Effector memory CD4-positive, alpha-beta T cell (primary cell): ENCODE measurements around the gene SUGCT.

ENCODE experiments used
- DNase-seq, 3 donors: peaks; one replicate each; pipeline ENCODE4 v3.0.0-alpha.2; 2020
- H3K27ac ChIP-seq: 2 replicates; pipeline ENCODE4 v1.7.0; 2013; ENCODE audit warnings: mild to moderate bottlenecking, low read length, moderate library complexity; ENCODE audit not compliant: insufficient read depth, poor library complexity, severe bottlenecking
- H3K27me3 ChIP-seq: replicated peaks from 2 replicates; pipeline ENCODE4 v1.7.0; 2013; ENCODE audit warnings: mild to moderate bottlenecking, low read length; ENCODE audit not compliant: insufficient read depth, control insufficient read depth, poor library complexity, severe bottlenecking
- H3K36me3 ChIP-seq: 2 replicates; pipeline ENCODE4 v1.7.0; 2013; ENCODE audit warnings: mild to moderate bottlenecking, low read length, moderate library complexity; ENCODE audit not compliant: control insufficient read depth, insufficient read depth
- H3K4me1 ChIP-seq: 2 replicates; pipeline ENCODE4 v1.7.0; 2013; ENCODE audit warnings: low read length, mild to moderate bottlenecking; ENCODE audit not compliant: control insufficient read depth, insufficient read depth, poor library complexity, severe bottlenecking
- H3K4me3 ChIP-seq: 2 replicates; pipeline ENCODE4 v1.7.0; 2013; ENCODE audit warnings: low read length, low read depth, mild to moderate bottlenecking; ENCODE audit not compliant: insufficient read depth, poor library complexity, severe bottlenecking
- H3K9me3 ChIP-seq: 2 replicates; pipeline ENCODE4 v1.7.0; 2013; ENCODE audit warnings: mild to moderate bottlenecking, low read length, moderate library complexity; ENCODE audit not compliant: control insufficient read depth

The SUGCT gene

GRCh38 chr7:40891232-40891631, 756.4 kb downstream of the SUGCT start:
- Histone ChIP-seq H3K9me3 (no peaks in the 10 kb centered on the region), H3K27me3 (no peaks in the 10 kb centered on the region), H3K4me3 (no peak overlapping the region), H3K36me3 (no peaks in the 10 kb centered on the region), H3K27ac (no peak overlapping the region), H3K4me1 (no peaks in the 10 kb centered on the region)
- DNase-seq = no peak

GRCh38 chr7:40899151-40899550, 764.3 kb downstream of the SUGCT start:
- no peak overlapping the region for H3K27ac ChIP-seq
- no peaks in the 10 kb centered on the region for H3K9me3 ChIP-seq
- H3K4me1 ChIP-seq = no peaks in the 10 kb centered on the region
- no peaks in the 10 kb centered on the region for H3K27me3 ChIP-seq
- H3K4me3 ChIP-seq = no peak overlapping the region
- H3K36me3 ChIP-seq = no peaks in the 10 kb centered on the region
- no peak for DNase-seq

- no peak overlapping the region for H3K27ac ChIP-seq
- no peaks in the 10 kb centered on the region for H3K9me3 ChIP-seq
- H3K4me1 ChIP-seq = no peaks in the 10 kb centered on the region
- no peaks in the 10 kb centered on the region for H3K36me3 ChIP-seq
- no peak for DNase-seq
- no peaks in the 10 kb centered on the region for H3K27me3 ChIP-seq
- no peak overlapping the region for H3K4me3 ChIP-seq
Measured at GRCh38 chr7:40899636-40900507, 765.1 kb downstream of the SUGCT start.

GRCh38 chr7:40903872-40904271, 769.1 kb downstream of the SUGCT start:
- Histone ChIP-seq H3K27me3 (no peaks in the 10 kb centered on the region), H3K4me1 (no peaks in the 10 kb centered on the region), H3K9me3 (no peaks in the 10 kb centered on the region), H3K4me3 (no peak overlapping the region), H3K36me3 (no peaks in the 10 kb centered on the region), H3K27ac (no peak overlapping the region)
- no peak for DNase-seq

- Histone ChIP-seq H3K4me3 (no peak overlapping the region), H3K27ac (no peak overlapping the region), H3K4me1 (no peaks in the 10 kb centered on the region), H3K36me3 (no peaks in the 10 kb centered on the region), H3K9me3 (no peaks in the 10 kb centered on the region), H3K27me3 (no peaks in the 10 kb centered on the region)
- DNase-seq = no peak
Measured at GRCh38 chr7:40907286-40907685, 772.5 kb downstream of the SUGCT start.

- Histone ChIP-seq H3K4me3 (no peak overlapping the region), H3K27ac (no peak overlapping the region), H3K9me3 (no peaks in the 10 kb centered on the region), H3K4me1 (no peaks in the 10 kb centered on the region), H3K27me3 (no peaks in the 10 kb centered on the region), H3K36me3 (no peaks in the 10 kb centered on the region)
- DNase-seq = no peak
Measured at GRCh38 chr7:40909346-40909980, 774.7 kb downstream of the SUGCT start.
